Liver (tissue), 9 donors: ENCODE data around the gene PCAT6. TPM values are rescaled to one million over a fixed set of nuclear protein-coding genes. Genes with fewer than 3 reads are reported as not detected.

Source experiments
- DNase-seq: peaks from one replicate; pipeline ENCODE4 v3.0.0-alpha.2; 2017; ENCODE audit warnings: low spot score
- H3K27ac ChIP-seq, 2 donors: one replicate each; pipeline ENCODE4 v1.7.0; 2013; ENCODE audit warnings: inconsistent platforms in 2 of 2, low read length in 2 of 2, control low read depth in 1 of 2, low read depth in 1 of 2, mild to moderate bottlenecking in 1 of 2
- H3K27me3 ChIP-seq, 4 donors: one replicate each; pipeline versions ENCODE4 v1.6.1 to v1.7.0; 2013; ENCODE audit warnings: low read length in 3 of 4, inconsistent platforms in 1 of 4, mild to moderate bottlenecking in 1 of 4, moderate library complexity in 1 of 4; ENCODE audit not compliant: control insufficient read depth in 4 of 4, insufficient read depth in 4 of 4
- H3K36me3 ChIP-seq, 4 donors: one replicate each; pipeline versions ENCODE4 v1.6.1 to v1.7.0; 2013; ENCODE audit warnings: low read length in 3 of 4, mild to moderate bottlenecking in 3 of 4, low read depth in 1 of 4, moderate library complexity in 1 of 4; ENCODE audit not compliant: control insufficient read depth in 4 of 4, insufficient read depth in 3 of 4
- H3K4me1 ChIP-seq, 4 donors: one replicate each; pipeline versions ENCODE4 v1.6.1 to v1.7.0; 2013; ENCODE audit warnings: low read length in 3 of 4, mild to moderate bottlenecking in 3 of 4, moderate library complexity in 1 of 4; ENCODE audit not compliant: control insufficient read depth in 4 of 4, insufficient read depth in 4 of 4
- H3K4me3 ChIP-seq, 3 donors: one replicate each; pipeline versions ENCODE4 v1.6.1 to v1.7.0; 2013; ENCODE audit warnings: low read length in 3 of 3, control low read depth in 1 of 3, low read depth in 1 of 3, mild to moderate bottlenecking in 1 of 3
- H3K9ac ChIP-seq, 2 donors: one replicate each; pipeline ENCODE4 v1.7.0; 2013; ENCODE audit warnings: low read length in 2 of 2, mild to moderate bottlenecking in 2 of 2, moderate library complexity in 2 of 2, control low read depth in 1 of 2, low read depth in 1 of 2
- H3K9me3 ChIP-seq, 4 donors: one replicate each; pipeline versions ENCODE4 v1.6.1 to v1.7.0; 2013; ENCODE audit warnings: low read length in 3 of 4; ENCODE audit not compliant: control insufficient read depth in 4 of 4
- EGR1 ChIP-seq, 2 donors: IDR thresholded peaks; 2 replicates each; pipeline ENCODE4 v1.6.1; 2016 to 2018; ENCODE audit warnings: antibody characterized with exemption in 2 of 2, low read depth in 2 of 2
- FOXA1 ChIP-seq: IDR thresholded peaks from 2 replicates; pipeline ENCODE4 v1.6.1; 2016; ENCODE audit warnings: antibody characterized with exemption
- FOXA2 ChIP-seq: IDR thresholded peaks from 2 replicates; pipeline ENCODE4 v1.6.1; 2016; ENCODE audit warnings: antibody characterized with exemption
- GABPA ChIP-seq, 2 donors: IDR thresholded peaks in 1 of 2; conservative IDR thresholded peaks in 1 of 2; 2 replicates each; pipeline ENCODE4 v1.6.1; 2016; ENCODE audit warnings: antibody characterized with exemption in 2 of 2, mild to moderate bottlenecking in 1 of 2, moderate library complexity in 1 of 2
- HNF4G ChIP-seq: IDR thresholded peaks from 2 replicates; pipeline ENCODE4 v1.6.1; 2016; ENCODE audit warnings: antibody characterized with exemption
- JUND ChIP-seq, 2 donors: IDR thresholded peaks; 2 replicates each; pipeline ENCODE4 v1.6.1; 2016; ENCODE audit warnings: antibody characterized with exemption in 2 of 2
- NR2F2 ChIP-seq: IDR thresholded peaks from 2 replicates; pipeline ENCODE4 v1.6.1; 2016; ENCODE audit warnings: antibody characterized with exemption
- RAD21 ChIP-seq, 2 donors: IDR thresholded peaks; 2 replicates each; pipeline ENCODE4 v1.6.1; 2016; ENCODE audit warnings: antibody characterized with exemption in 2 of 2, mild to moderate bottlenecking in 2 of 2
- RXRA ChIP-seq, 2 donors: IDR thresholded peaks; 2 replicates each; pipeline ENCODE4 v1.6.1; 2017 to 2018; ENCODE audit warnings: antibody characterized with exemption in 2 of 2, mild to moderate bottlenecking in 1 of 2
- SP1 ChIP-seq: IDR thresholded peaks from 2 replicates; pipeline ENCODE4 v1.6.1; 2018; ENCODE audit warnings: antibody characterized with exemption, mild to moderate bottlenecking
- TAF1 ChIP-seq: conservative IDR thresholded peaks from 2 replicates; pipeline ENCODE4 v1.6.1; 2016; ENCODE audit warnings: antibody characterized with exemption, mild to moderate bottlenecking
- YY1 ChIP-seq: IDR thresholded peaks from 2 replicates; pipeline ENCODE4 v1.6.1; 2016; ENCODE audit warnings: antibody characterized with exemption, mild to moderate bottlenecking
- WGBS: extraction: QIAGEN DNeasy Blood & Tissue Kit; methylation state at CpG from one replicate; pipeline ENCODE4 v1.1.7; 2013; 5-methylcytosine and 5-hydroxymethylcytosine counted together
- polyA plus RNA-seq, 2 donors: library from polyadenylated mRNA; stranded (reverse) in 1 of 2; unstranded in 1 of 2; fragments of 200-250 nt in 1 of 2; fragments of >200 nt in 1 of 2; fragmentation: Nextera tagmentation in 1 of 2; extraction: Ambion mirVana in 1 of 2; gene quantifications; one replicate each; pipeline versions ENCODE4 v1.2.1 to v1.2.3, GENCODE V29; 2013 to 2015
- total RNA-seq, 2 donors: library from RNA; depleted of rRNA; stranded (reverse); fragments of >200 nt; gene quantifications; one replicate each; pipeline ENCODE4 v1.2.3, GENCODE V29; 2014
- TF ChIP-seq, protein P1 (sequence below): fragments of 150-350 bp; IDR thresholded peaks from 2 replicates; pipeline ENCODE4 v1.5.1; 2017; ENCODE audit warnings: improper control_type of control experiment, low read depth, low read length; ENCODE audit not compliant: missing input control
- TF ChIP-seq, protein P2 (sequence below): IDR thresholded peaks from 2 replicates; pipeline ENCODE4 v1.6.1; 2016; ENCODE audit warnings: antibody characterized with exemption, mild to moderate bottlenecking
- TF ChIP-seq, protein P3 (sequence below): IDR thresholded peaks from 2 replicates; pipeline ENCODE4 v1.6.1; 2016; ENCODE audit warnings: antibody characterized with exemption
- TF ChIP-seq, protein P4 (sequence below): IDR thresholded peaks from 2 replicates; pipeline ENCODE4 v1.6.1; 2016; ENCODE audit warnings: antibody characterized with exemption
- TF ChIP-seq, protein P5 (sequence below): IDR thresholded peaks from 2 replicates; pipeline ENCODE4 v1.6.1; 2016; ENCODE audit warnings: antibody characterized with exemption
- donor health status: healthy.
- donor health status: healthy.
- donor health status: healthy.
- donor health status: healthy.
- donor health status: healthy.

PCAT6 gene
- total and polyA plus RNA-seq, 4 donors, result 0.23 to 1.2 TPM; not detected in 2

DNA sequence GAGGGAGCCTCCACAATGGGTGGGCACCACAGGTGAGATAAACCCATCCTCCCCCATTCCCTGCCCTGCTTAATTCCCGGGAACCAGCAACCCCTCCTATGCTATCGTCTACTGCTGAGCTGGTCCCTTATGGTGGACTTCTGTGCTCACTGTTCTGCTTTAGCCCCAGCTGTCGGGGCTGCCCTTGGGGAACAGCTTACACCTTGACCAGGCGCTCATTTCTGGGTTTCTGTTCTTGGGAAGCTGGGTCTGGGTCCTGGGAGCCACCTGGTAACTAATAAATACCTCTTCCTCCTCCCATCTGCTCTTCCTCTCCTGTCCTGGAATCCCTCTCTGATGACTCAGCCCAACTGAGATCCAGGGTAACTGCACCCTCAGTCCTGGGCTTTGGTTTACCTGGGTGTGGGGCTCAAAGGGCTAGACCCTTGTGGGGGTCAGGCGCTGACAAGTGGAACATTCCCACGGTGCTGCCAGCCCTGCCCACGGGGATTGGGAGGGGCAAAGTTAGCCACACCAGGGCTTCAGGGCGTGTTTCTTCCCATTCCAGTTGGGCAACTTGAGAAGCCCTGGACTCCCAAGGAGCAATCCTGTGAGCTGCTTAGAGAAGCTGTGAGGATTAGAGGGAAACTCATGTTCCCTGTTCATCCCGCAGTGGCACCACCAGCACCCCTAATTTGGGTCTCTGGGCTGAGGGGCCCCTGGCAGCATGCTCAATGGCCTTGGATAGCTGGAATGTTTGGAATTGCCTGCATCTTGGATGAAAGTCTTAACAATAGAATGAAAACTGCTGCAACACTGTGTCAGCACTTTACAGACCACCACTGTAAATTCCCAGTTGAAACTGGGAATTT lies 1.6 kb downstream of the PCAT6 start:
- peaks cover 1 to 21% (median 13%) of the 10 kb centered on the region in 4 donors for H3K4me1 ChIP-seq
- H3K27ac ChIP-seq, result no peak overlapping the region
- WGBS, result 69% methylated on average over 9 of the region's 9 CpGs
- no peaks in the 10 kb centered on the region for H3K27me3 ChIP-seq
- no peak overlapping the region for H3K4me3 ChIP-seq
- H3K9me3 ChIP-seq, result no peaks in the 10 kb centered on the region
- DNase-seq, result no peak
- TF ChIP-seq, protein P1, sequence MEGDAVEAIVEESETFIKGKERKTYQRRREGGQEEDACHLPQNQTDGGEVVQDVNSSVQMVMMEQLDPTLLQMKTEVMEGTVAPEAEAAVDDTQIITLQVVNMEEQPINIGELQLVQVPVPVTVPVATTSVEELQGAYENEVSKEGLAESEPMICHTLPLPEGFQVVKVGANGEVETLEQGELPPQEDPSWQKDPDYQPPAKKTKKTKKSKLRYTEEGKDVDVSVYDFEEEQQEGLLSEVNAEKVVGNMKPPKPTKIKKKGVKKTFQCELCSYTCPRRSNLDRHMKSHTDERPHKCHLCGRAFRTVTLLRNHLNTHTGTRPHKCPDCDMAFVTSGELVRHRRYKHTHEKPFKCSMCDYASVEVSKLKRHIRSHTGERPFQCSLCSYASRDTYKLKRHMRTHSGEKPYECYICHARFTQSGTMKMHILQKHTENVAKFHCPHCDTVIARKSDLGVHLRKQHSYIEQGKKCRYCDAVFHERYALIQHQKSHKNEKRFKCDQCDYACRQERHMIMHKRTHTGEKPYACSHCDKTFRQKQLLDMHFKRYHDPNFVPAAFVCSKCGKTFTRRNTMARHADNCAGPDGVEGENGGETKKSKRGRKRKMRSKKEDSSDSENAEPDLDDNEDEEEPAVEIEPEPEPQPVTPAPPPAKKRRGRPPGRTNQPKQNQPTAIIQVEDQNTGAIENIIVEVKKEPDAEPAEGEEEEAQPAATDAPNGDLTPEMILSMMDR, result no peak
- TF ChIP-seq YY1 (no peak), EGR1 (IDR thresholded peaks at IDR 0.05; ENCODE audit: low read depth in 2 of 2) (no peak), GABPA (IDR thresholded peaks at IDR 0.05 in 1 of 2, conservative IDR thresholded peaks at IDR 0.05 in 1 of 2) (no peak), RAD21 (IDR thresholded peaks at IDR 0.05) (no peak), SP1 (no peak), JUND (IDR thresholded peaks at IDR 0.05) (no peak), TAF1 (no peak), RXRA (IDR thresholded peaks at IDR 0.05) (no peak), FOXA2 (no peak), FOXA1 (no peak), NR2F2 (no peak), HNF4G (no peak)
- TF ChIP-seq, protein P2, sequence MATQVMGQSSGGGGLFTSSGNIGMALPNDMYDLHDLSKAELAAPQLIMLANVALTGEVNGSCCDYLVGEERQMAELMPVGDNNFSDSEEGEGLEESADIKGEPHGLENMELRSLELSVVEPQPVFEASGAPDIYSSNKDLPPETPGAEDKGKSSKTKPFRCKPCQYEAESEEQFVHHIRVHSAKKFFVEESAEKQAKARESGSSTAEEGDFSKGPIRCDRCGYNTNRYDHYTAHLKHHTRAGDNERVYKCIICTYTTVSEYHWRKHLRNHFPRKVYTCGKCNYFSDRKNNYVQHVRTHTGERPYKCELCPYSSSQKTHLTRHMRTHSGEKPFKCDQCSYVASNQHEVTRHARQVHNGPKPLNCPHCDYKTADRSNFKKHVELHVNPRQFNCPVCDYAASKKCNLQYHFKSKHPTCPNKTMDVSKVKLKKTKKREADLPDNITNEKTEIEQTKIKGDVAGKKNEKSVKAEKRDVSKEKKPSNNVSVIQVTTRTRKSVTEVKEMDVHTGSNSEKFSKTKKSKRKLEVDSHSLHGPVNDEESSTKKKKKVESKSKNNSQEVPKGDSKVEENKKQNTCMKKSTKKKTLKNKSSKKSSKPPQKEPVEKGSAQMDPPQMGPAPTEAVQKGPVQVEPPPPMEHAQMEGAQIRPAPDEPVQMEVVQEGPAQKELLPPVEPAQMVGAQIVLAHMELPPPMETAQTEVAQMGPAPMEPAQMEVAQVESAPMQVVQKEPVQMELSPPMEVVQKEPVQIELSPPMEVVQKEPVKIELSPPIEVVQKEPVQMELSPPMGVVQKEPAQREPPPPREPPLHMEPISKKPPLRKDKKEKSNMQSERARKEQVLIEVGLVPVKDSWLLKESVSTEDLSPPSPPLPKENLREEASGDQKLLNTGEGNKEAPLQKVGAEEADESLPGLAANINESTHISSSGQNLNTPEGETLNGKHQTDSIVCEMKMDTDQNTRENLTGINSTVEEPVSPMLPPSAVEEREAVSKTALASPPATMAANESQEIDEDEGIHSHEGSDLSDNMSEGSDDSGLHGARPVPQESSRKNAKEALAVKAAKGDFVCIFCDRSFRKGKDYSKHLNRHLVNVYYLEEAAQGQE, result no peak
- TF ChIP-seq, protein P3, sequence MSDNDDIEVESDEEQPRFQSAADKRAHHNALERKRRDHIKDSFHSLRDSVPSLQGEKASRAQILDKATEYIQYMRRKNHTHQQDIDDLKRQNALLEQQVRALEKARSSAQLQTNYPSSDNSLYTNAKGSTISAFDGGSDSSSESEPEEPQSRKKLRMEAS, result no peak
- TF ChIP-seq, protein P4, sequence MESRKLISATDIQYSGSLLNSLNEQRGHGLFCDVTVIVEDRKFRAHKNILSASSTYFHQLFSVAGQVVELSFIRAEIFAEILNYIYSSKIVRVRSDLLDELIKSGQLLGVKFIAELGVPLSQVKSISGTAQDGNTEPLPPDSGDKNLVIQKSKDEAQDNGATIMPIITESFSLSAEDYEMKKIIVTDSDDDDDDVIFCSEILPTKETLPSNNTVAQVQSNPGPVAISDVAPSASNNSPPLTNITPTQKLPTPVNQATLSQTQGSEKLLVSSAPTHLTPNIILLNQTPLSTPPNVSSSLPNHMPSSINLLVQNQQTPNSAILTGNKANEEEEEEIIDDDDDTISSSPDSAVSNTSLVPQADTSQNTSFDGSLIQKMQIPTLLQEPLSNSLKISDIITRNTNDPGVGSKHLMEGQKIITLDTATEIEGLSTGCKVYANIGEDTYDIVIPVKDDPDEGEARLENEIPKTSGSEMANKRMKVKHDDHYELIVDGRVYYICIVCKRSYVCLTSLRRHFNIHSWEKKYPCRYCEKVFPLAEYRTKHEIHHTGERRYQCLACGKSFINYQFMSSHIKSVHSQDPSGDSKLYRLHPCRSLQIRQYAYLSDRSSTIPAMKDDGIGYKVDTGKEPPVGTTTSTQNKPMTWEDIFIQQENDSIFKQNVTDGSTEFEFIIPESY, result no peak
- TF ChIP-seq, protein P5, sequence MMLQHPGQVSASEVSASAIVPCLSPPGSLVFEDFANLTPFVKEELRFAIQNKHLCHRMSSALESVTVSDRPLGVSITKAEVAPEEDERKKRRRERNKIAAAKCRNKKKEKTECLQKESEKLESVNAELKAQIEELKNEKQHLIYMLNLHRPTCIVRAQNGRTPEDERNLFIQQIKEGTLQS, result no peak
- H3K36me3 ChIP-seq, result no peaks in the 10 kb centered on the region
- H3K9ac ChIP-seq, result no peak overlapping the region
